HL-60 (cell line): ENCODE data around the gene SLC25A44.

Experiments used
- DNase-seq, 2 experiments: peaks; one replicate each; pipeline ENCODE4 v3.0.0-alpha.2; 2010 to 2020; ENCODE audit warnings: low read depth in 1 of 2, low spot score in 1 of 2
- H3K27ac ChIP-seq: fragments of 250-450 bp; sonication (Bioruptor Pico); replicated peaks from 2 replicates; pipeline ENCODE4 v1.5.1; 2020; ENCODE audit warnings: mild to moderate bottlenecking, moderate library complexity
- H3K27me3 ChIP-seq: fragments of 250-450 bp; sonication (Bioruptor Pico); 2 replicates; pipeline ENCODE4 v1.5.1; 2021; ENCODE audit warnings: mild to moderate bottlenecking, moderate library complexity; ENCODE audit not compliant: insufficient read depth, poor library complexity, severe bottlenecking
- H3K4me3 ChIP-seq: replicated peaks from 2 replicates; pipeline ENCODE4 v1.5.1; 2011; ENCODE audit warnings: mild to moderate bottlenecking, control low read depth, low read length; ENCODE audit not compliant: insufficient read depth
- GABPA ChIP-seq: IDR thresholded peaks from 2 replicates; pipeline ENCODE4 v1.6.1; 2012; ENCODE audit warnings: low read depth
- POLR2AphosphoS5 ChIP-seq: IDR thresholded peaks from 2 replicates; pipeline ENCODE4 v1.6.1; 2012; ENCODE audit warnings: low read depth
- SPI1 ChIP-seq: IDR thresholded peaks from 2 replicates; pipeline ENCODE4 v1.6.1; 2012; ENCODE audit warnings: low read depth, mild to moderate bottlenecking, borderline replicate concordance
- TF ChIP-seq, protein P1 (sequence below): IDR thresholded peaks from one replicate; pipeline ENCODE4 v1.5.1; 2011; ENCODE audit warnings: low read length, control low read depth, inconsistent platforms; ENCODE audit not compliant: insufficient read depth
- TF ChIP-seq, protein P2 (sequence below): IDR thresholded peaks from 2 replicates; pipeline ENCODE4 v1.6.1; 2012; ENCODE audit warnings: low read depth; ENCODE audit not compliant: insufficient replicate concordance

Gene SLC25A44

DNA sequence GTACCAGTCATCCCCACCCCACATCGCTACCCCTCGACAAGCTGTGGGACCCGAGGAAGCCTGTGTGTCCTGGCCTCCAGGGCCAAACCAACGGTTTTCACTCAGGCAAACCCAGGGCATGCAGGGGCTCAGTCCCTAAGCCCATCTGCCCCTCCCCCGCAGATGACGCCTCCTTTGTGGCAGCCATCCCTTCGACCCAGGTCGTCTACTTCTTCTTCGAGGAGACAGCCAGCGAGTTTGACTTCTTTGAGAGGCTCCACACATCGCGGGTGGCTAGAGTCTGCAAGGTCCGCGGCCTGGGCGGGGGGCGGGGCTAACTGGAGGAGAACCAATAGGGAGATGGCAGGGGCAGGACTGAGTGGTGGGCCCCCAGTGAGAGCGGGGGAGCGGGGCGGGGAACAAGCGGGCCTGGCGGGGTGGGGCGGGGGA lies 33.1 kb upstream of the SLC25A44 start:
- TF ChIP-seq POLR2AphosphoS5: no peak
- TF ChIP-seq, protein P1, sequence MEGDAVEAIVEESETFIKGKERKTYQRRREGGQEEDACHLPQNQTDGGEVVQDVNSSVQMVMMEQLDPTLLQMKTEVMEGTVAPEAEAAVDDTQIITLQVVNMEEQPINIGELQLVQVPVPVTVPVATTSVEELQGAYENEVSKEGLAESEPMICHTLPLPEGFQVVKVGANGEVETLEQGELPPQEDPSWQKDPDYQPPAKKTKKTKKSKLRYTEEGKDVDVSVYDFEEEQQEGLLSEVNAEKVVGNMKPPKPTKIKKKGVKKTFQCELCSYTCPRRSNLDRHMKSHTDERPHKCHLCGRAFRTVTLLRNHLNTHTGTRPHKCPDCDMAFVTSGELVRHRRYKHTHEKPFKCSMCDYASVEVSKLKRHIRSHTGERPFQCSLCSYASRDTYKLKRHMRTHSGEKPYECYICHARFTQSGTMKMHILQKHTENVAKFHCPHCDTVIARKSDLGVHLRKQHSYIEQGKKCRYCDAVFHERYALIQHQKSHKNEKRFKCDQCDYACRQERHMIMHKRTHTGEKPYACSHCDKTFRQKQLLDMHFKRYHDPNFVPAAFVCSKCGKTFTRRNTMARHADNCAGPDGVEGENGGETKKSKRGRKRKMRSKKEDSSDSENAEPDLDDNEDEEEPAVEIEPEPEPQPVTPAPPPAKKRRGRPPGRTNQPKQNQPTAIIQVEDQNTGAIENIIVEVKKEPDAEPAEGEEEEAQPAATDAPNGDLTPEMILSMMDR: no peak
- TF ChIP-seq GABPA: no peak
- TF ChIP-seq SPI1: no peak
- TF ChIP-seq, protein P2, sequence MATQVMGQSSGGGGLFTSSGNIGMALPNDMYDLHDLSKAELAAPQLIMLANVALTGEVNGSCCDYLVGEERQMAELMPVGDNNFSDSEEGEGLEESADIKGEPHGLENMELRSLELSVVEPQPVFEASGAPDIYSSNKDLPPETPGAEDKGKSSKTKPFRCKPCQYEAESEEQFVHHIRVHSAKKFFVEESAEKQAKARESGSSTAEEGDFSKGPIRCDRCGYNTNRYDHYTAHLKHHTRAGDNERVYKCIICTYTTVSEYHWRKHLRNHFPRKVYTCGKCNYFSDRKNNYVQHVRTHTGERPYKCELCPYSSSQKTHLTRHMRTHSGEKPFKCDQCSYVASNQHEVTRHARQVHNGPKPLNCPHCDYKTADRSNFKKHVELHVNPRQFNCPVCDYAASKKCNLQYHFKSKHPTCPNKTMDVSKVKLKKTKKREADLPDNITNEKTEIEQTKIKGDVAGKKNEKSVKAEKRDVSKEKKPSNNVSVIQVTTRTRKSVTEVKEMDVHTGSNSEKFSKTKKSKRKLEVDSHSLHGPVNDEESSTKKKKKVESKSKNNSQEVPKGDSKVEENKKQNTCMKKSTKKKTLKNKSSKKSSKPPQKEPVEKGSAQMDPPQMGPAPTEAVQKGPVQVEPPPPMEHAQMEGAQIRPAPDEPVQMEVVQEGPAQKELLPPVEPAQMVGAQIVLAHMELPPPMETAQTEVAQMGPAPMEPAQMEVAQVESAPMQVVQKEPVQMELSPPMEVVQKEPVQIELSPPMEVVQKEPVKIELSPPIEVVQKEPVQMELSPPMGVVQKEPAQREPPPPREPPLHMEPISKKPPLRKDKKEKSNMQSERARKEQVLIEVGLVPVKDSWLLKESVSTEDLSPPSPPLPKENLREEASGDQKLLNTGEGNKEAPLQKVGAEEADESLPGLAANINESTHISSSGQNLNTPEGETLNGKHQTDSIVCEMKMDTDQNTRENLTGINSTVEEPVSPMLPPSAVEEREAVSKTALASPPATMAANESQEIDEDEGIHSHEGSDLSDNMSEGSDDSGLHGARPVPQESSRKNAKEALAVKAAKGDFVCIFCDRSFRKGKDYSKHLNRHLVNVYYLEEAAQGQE: no peak
- no peaks in the 10 kb centered on the region for H3K27me3 ChIP-seq
- DNase-seq: no peak
- H3K27ac ChIP-seq: no peak overlapping the region
- H3K4me3 ChIP-seq: no peak overlapping the region

DNA sequence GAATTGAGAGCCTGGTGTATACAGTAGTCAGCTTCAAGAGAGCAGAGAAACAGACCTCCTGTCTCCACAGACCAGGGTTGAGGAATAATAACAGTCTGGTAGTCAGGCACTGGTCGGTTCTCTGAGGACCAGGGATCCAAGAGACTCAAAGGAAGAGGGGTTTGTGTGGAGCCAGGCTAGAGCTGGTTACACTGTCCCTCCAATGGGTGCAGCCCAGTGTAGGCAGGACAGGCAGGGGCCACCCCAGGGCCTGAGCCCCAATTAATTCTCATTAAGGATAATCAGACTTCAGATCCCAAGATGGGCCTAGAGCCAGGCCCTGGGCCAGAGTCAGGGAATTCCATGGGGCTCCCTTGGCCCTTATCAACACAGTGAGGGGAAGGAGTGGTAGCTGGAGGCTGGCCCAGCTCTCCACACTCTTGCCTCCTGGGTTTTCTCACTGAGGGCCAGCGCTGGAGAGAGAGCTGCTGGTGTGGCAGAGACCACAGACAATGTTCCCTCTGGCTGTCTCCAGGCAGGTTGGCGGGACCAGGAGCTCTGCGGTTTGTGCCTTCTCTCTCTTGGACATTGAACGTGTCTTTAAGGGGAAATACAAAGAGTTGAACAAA lies 31.4 kb upstream of the SLC25A44 start:
- H3K27ac ChIP-seq: no peak overlapping the region
- H3K27me3 ChIP-seq: no peaks in the 10 kb centered on the region
- no peak for DNase-seq
- H3K4me3 ChIP-seq: no peak overlapping the region
- TF ChIP-seq, protein P2: no peak

- no peak for TF ChIP-seq POLR2AphosphoS5
- no peak for TF ChIP-seq GABPA
- TF ChIP-seq, protein P2: no peak
- TF ChIP-seq, protein P1: no peak
- no peak for TF ChIP-seq SPI1
- H3K27ac ChIP-seq: no peak overlapping the region
- no peaks in the 10 kb centered on the region for H3K27me3 ChIP-seq
- no peak for DNase-seq
- H3K4me3 ChIP-seq: no peak overlapping the region
Measured at GRCh38 chr1:156163712-156164111, 30.2 kb upstream of the SLC25A44 start.
